HG03432 (cell line): ENCODE results near the gene DYNC1I2.
"Not testable (repeated sequence)": the region's sequence is repeated elsewhere in the genome, so short reads cannot be mapped to it uniquely, and the experiment has no call there.

Experiments used
- ATAC-seq: cut with Tn5 transposase; IDR thresholded peaks from one replicate; pipeline ENCODE4 v1.9.1; 2021; ENCODE audit warnings: mild to moderate bottlenecking, moderate library complexity; ENCODE audit not compliant: unreplicated experiment

DYNC1I2 gene

GRCh38 chr2:171712051-171712450 is 24.8 kb downstream of the DYNC1I2 start:
- ATAC-seq, result no peak

GRCh38 chr2:171718720-171719119 is 31.5 kb downstream of the DYNC1I2 start:
- ATAC-seq, result peak; percentile 83

GRCh38 chr2:171719660-171720059 is 32.4 kb downstream of the DYNC1I2 start:
- ATAC-seq, result no peak

GRCh38 chr2:171723716-171724683 is 36.7 kb downstream of the DYNC1I2 start:
- no peak for ATAC-seq

GRCh38 chr2:171726847-171727450 is 39.7 kb downstream of the DYNC1I2 start:
- ATAC-seq, result no peak

- ATAC-seq, result no peak
Observed at GRCh38 chr2:171728989-171729951, 42.0 kb downstream of the DYNC1I2 start.

- no peak for ATAC-seq
Observed at GRCh38 chr2:171729952-171730317, 42.7 kb downstream of the DYNC1I2 start.

GRCh38 chr2:171735991-171736710 is 48.9 kb downstream of the DYNC1I2 start:
- ATAC-seq, result no peak

GRCh38 chr2:171741189-171741588 is 53.9 kb downstream of the DYNC1I2 start:
- ATAC-seq, result peak; percentile 69

- no peak for ATAC-seq
Observed at GRCh38 chr2:171742760-171743159, 55.5 kb downstream of the DYNC1I2 start.

- no peak for ATAC-seq
Observed at GRCh38 chr2:171745141-171745540, 57.9 kb downstream of the DYNC1I2 start.

GRCh38 chr2:171745806-171746205 is 58.5 kb downstream of the DYNC1I2 start:
- no peak for ATAC-seq

GRCh38 chr2:171747371-171747770 is 60.1 kb downstream of the DYNC1I2 start:
- no peak for ATAC-seq

- ATAC-seq, result no peak
Observed at GRCh38 chr2:171754254-171754939, 67.1 kb downstream of the DYNC1I2 start.

GRCh38 chr2:171758762-171759161 is 71.5 kb downstream of the DYNC1I2 start:
- not testable (repeated sequence) for ATAC-seq

- ATAC-seq, result not testable (repeated sequence)
Observed at GRCh38 chr2:171761176-171761575, 73.9 kb downstream of the DYNC1I2 start.

- ATAC-seq, result no peak
Observed at GRCh38 chr2:171762879-171763573, 75.8 kb downstream of the DYNC1I2 start.

GRCh38 chr2:171763602-171764001 is 76.3 kb downstream of the DYNC1I2 start:
- ATAC-seq, result no peak

GRCh38 chr2:171771463-171771862 is 84.2 kb downstream of the DYNC1I2 start:
- ATAC-seq, result no peak
